Trophoblast cell (in vitro differentiated cells and primary cell): Measurements from ENCODE around the gene SEMA5A.

ENCODE experiments used
- DNase-seq, 2 donors: peaks; one replicate each; pipeline ENCODE4 v3.0.0-alpha.2; 2016
- H2AFZ ChIP-seq: 2 replicates; pipeline ENCODE4 v1.6.1; 2013; ENCODE audit warnings: low read length, moderate library complexity, mild to moderate bottlenecking; ENCODE audit not compliant: insufficient read depth, poor library complexity
- H2AK5ac ChIP-seq: 2 replicates; pipeline ENCODE4 v1.6.1; 2013; ENCODE audit warnings: mild to moderate bottlenecking, low read length
- H2BK120ac ChIP-seq: 2 replicates; pipeline ENCODE4 v1.6.1; 2013; ENCODE audit warnings: low read length, mild to moderate bottlenecking, moderate library complexity; ENCODE audit not compliant: insufficient read depth, poor library complexity
- H2BK12ac ChIP-seq: 2 replicates; pipeline ENCODE4 v1.6.1; 2013; ENCODE audit warnings: mild to moderate bottlenecking, low read length, moderate library complexity
- H2BK5ac ChIP-seq: 2 replicates; pipeline ENCODE4 v1.6.1; 2013; ENCODE audit warnings: low read length, low read depth, moderate library complexity, mild to moderate bottlenecking; ENCODE audit not compliant: poor library complexity
- H3K14ac ChIP-seq: 2 replicates; pipeline ENCODE4 v1.6.1; 2013; ENCODE audit warnings: mild to moderate bottlenecking, low read length
- H3K18ac ChIP-seq: 2 replicates; pipeline ENCODE4 v1.6.1; 2013; ENCODE audit warnings: mild to moderate bottlenecking, low read length
- H3K23ac ChIP-seq: 2 replicates; pipeline ENCODE4 v1.6.1; 2013; ENCODE audit warnings: low read length
- H3K27ac ChIP-seq: 2 replicates; pipeline ENCODE4 v1.5.1; 2013; ENCODE audit warnings: low read depth, mild to moderate bottlenecking, inconsistent platforms, low read length, moderate library complexity
- H3K27me3 ChIP-seq: 2 replicates; pipeline ENCODE4 v1.6.1; 2013; ENCODE audit warnings: inconsistent platforms, mild to moderate bottlenecking, low read length, moderate library complexity; ENCODE audit not compliant: insufficient read depth
- H3K36me3 ChIP-seq, 2 experiments: 1 replicate in 1 of 2; 2 replicates in 1 of 2; pipeline ENCODE4 v1.6.1; 2013; ENCODE audit warnings: low read length in 2 of 2, mild to moderate bottlenecking in 2 of 2, moderate library complexity in 1 of 2; ENCODE audit not compliant: insufficient read depth in 2 of 2, control insufficient read depth in 1 of 2
- H3K4ac ChIP-seq: 2 replicates; pipeline ENCODE4 v1.6.1; 2013; ENCODE audit warnings: low read depth, mild to moderate bottlenecking, low read length, moderate library complexity
- H3K4me1 ChIP-seq, 2 experiments: 1 replicate in 1 of 2; 2 replicates in 1 of 2; pipeline ENCODE4 v1.6.1; 2013; ENCODE audit warnings: low read length in 2 of 2, mild to moderate bottlenecking in 2 of 2, moderate library complexity in 1 of 2; ENCODE audit not compliant: insufficient read depth in 2 of 2, control insufficient read depth in 1 of 2
- H3K4me2 ChIP-seq: 2 replicates; pipeline ENCODE4 v1.6.1; 2013; ENCODE audit warnings: inconsistent platforms, mild to moderate bottlenecking, low read length, moderate library complexity
- H3K4me3 ChIP-seq: 2 replicates; pipeline ENCODE4 v1.5.1; 2013; ENCODE audit warnings: mild to moderate bottlenecking, low read depth, low read length, inconsistent platforms
- H3K79me1 ChIP-seq: one replicate; pipeline ENCODE4 v1.6.1; 2013; ENCODE audit warnings: low read length
- H3K79me2 ChIP-seq: 2 replicates; pipeline ENCODE4 v1.6.1; 2013; ENCODE audit warnings: low read length, mild to moderate bottlenecking; ENCODE audit not compliant: control insufficient read depth, insufficient read depth, poor library complexity
- H3K9ac ChIP-seq: 2 replicates; pipeline ENCODE4 v1.6.1; 2013; ENCODE audit warnings: mild to moderate bottlenecking, low read length
- H3K9me3 ChIP-seq: 2 replicates; pipeline ENCODE4 v1.6.1; 2013; ENCODE audit warnings: low read depth, mild to moderate bottlenecking, control low read depth, inconsistent platforms, low read length; ENCODE audit not compliant: insufficient read depth
- H4K12ac ChIP-seq: 2 replicates; pipeline ENCODE4 v1.6.1; 2013; ENCODE audit warnings: low read depth, mild to moderate bottlenecking, low read length, moderate library complexity
- H4K8ac ChIP-seq: 2 replicates; pipeline ENCODE4 v1.6.1; 2013; ENCODE audit warnings: low read depth, mild to moderate bottlenecking, low read length, moderate library complexity
- H4K91ac ChIP-seq: one replicate; pipeline ENCODE4 v1.6.1; 2013; ENCODE audit warnings: low read depth, mild to moderate bottlenecking, low read length, moderate library complexity
- WGBS: extraction: QIAGEN DNeasy Blood & Tissue Kit; methylation state at CpG from one replicate; pipeline ENCODE4 v1.1.7; 2013; ENCODE audit warnings: missing lambda C conversion rate; ENCODE audit not compliant: insufficient read length, insufficient coverage; ENCODE audit errors: extremely low coverage; 5-methylcytosine and 5-hydroxymethylcytosine counted together

The SEMA5A gene

DNA sequence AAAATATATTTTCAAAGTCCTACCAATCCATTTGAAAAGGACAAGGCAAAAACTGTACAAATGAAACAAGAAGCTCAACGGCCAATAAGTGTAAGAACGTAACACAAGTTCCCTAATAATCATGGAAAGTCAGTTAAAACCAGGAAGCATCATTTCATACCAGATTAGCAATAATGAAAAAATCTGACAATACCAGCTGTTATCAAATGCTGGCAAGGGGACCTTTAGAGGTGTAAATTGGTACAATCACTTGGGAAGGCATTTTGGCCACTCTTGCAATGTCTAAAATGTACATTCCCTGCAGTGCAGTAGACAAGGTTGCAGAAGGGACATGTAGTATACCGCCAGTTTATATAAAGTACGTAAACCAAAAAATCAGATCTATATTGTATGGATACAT is 10.1 kb upstream of the SEMA5A start:
- no peak overlapping the region for H3K4me3 ChIP-seq
- H3K18ac ChIP-seq, result no peak overlapping the region
- no peaks in the 10 kb centered on the region for H3K79me2 ChIP-seq
- H3K4me2 ChIP-seq, result no peak overlapping the region
- peaks cover 2% of the 10 kb centered on the region for H3K79me1 ChIP-seq
- no peak overlapping the region for H3K27ac ChIP-seq
- no peak overlapping the region for H2BK120ac ChIP-seq
- H4K91ac ChIP-seq, result no peak overlapping the region
- H3K27me3 ChIP-seq, result no peaks in the 10 kb centered on the region
- H3K23ac ChIP-seq, result no peak overlapping the region
- H3K36me3 ChIP-seq, result peaks cover 7 to 9% of the 10 kb centered on the region in 2 experiments
- H3K4me1 ChIP-seq, result peaks cover 2 to 4% of the 10 kb centered on the region in 2 experiments
- H2AK5ac ChIP-seq, result no peak overlapping the region
- no peak overlapping the region for H2BK5ac ChIP-seq
- H2AFZ ChIP-seq, result no peak overlapping the region
- no peak overlapping the region for H4K8ac ChIP-seq
- H3K4ac ChIP-seq, result no peak overlapping the region
- H2BK12ac ChIP-seq, result no peak overlapping the region
- no peak overlapping the region for H3K9ac ChIP-seq
- no CpG with 5 or more reads among the region's 4 CpGs for WGBS
- H3K14ac ChIP-seq, result no peak overlapping the region
- H3K9me3 ChIP-seq, result no peaks in the 10 kb centered on the region
- DNase-seq, result peak; percentile 51 to 88
- H4K12ac ChIP-seq, result no peak overlapping the region

DNA sequence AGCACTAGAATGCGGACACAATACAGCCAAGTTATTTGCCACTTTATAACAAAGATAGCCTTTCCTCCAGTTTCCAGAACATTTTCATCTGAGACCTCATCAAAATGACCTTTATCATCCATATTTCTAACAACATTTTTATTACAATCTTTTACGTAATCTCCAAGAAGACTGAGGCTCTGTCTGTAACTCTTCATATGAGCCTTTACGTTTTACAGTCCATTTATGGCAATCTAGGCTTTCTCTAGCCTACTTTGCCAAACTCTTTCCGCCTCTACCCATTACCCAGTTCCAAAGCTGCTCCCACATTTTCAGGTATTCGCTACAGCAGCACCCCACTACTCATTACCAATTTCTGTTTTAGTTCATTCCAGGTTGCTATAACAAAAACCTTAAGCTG is 8.2 kb upstream of the SEMA5A start:
- Histone ChIP-seq H4K91ac (no peak overlapping the region), H3K14ac (no peak overlapping the region), H3K9me3 (no peaks in the 10 kb centered on the region), H4K12ac (no peak overlapping the region), H2BK12ac (no peak overlapping the region), H2AK5ac (no peak overlapping the region), H4K8ac (no peak overlapping the region), H3K4me2 (no peak overlapping the region), H3K27me3 (no peaks in the 10 kb centered on the region), H2AFZ (no peak overlapping the region), H3K23ac (no peak overlapping the region), H3K27ac (no peak overlapping the region), H3K4ac (no peak overlapping the region), H3K36me3 (peaks cover 13 to 21% of the 10 kb centered on the region in 2 experiments), H2BK120ac (no peak overlapping the region), H3K9ac (no peak overlapping the region), H3K79me1 (peaks cover 2% of the 10 kb centered on the region), H3K4me1 (peaks cover 1 to 2% of the 10 kb centered on the region in 2 experiments), H3K18ac (no peak overlapping the region), H2BK5ac (no peak overlapping the region), H3K4me3 (no peak overlapping the region), H3K79me2 (no peaks in the 10 kb centered on the region)
- peak; percentile 21 to 85 for DNase-seq
- 100% methylated on average over 1 of the region's 5 CpGs for WGBS

DNA sequence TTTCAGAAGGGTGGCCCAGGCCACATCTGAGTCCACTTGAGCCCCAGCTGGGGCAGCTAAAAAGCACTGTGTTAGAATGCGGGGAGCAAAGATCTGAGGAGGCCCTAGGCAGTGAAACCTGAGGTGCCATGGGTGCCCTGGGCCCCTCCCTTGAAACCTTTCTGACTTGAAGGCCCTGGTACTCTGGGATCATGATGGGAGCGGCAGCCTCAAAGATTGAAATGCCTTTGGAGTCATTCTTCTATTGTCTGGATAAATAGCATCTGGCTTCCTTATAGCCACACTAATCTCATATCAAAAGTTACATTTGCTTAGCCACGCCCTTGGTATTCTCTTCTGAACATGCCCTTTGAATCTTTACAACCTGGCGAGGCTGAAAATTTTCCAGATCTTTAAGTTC is 7.7 kb upstream of the SEMA5A start:
- Histone ChIP-seq H3K79me1 (peaks cover 2% of the 10 kb centered on the region), H2AK5ac (no peak overlapping the region), H3K9me3 (no peaks in the 10 kb centered on the region), H4K8ac (no peak overlapping the region), H3K9ac (no peak overlapping the region), H3K18ac (no peak overlapping the region), H4K12ac (no peak overlapping the region), H4K91ac (no peak overlapping the region), H3K27ac (no peak overlapping the region), H3K4me2 (no peak overlapping the region), H2AFZ (no peak overlapping the region), H3K36me3 (peaks cover 13 to 24% of the 10 kb centered on the region in 2 experiments), H2BK120ac (no peak overlapping the region), H3K79me2 (no peaks in the 10 kb centered on the region), H3K4me1 (peaks cover 1 to 2% of the 10 kb centered on the region in 2 experiments), H3K4ac (no peak overlapping the region), H2BK12ac (no peak overlapping the region), H3K4me3 (no peak overlapping the region), H3K14ac (no peak overlapping the region), H3K23ac (no peak overlapping the region), H2BK5ac (no peak overlapping the region), H3K27me3 (no peaks in the 10 kb centered on the region)
- DNase-seq, result peak in 1 of 2 donors; percentile 18
- WGBS, result no CpG with 5 or more reads among the region's 4 CpGs

DNA sequence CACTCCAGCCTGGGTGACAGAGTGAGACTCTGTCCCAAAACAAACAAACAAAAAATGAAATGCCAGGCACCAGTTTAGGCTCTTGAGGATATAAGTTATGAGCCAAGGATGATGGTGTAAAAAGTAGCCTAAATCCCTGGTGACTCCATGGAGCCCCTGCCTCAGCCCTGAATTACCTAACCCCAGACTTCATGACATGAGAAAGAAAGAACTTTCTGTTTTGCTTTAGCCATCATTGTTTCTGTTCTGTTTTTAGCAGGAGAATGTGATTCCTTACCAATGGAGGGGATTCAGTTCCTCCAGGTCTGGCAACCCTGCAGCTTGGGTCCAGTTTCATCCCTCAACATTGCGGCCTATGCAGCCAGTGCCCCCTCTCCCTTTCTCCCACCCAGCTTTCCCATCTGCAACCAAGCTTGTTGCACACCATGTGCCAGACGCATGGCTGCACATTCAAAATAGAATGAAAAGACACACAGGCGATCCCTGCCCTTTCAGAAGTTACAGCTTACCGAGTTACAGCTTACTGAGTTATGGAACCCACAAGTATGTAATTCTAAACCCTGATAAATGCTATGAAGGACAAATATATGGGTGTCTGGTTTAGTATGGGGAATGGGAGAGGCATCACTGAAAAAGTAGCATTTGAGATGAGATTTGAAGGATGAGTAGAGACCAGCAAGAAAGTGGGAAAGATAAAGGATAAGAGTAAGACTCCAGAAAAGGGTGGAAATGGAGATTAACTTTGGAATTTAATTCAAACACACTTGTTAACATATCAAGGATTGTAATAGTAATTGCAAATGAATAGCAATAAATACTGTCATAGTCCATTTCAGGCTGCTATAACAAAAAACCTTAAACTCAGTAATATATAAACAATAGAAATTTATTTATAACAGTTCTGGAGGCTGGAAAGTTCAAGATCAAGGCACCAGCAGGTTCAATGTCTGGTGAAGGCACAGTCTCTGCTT is 6.0 kb upstream of the SEMA5A start:
- Histone ChIP-seq H2BK12ac (no peak overlapping the region), H3K36me3 (peaks cover 13 to 24% of the 10 kb centered on the region in 2 experiments), H3K27ac (no peak overlapping the region), H3K79me2 (peaks cover 8% of the 10 kb centered on the region), H3K23ac (no peak overlapping the region), H3K79me1 (peaks cover 4% of the 10 kb centered on the region), H3K18ac (no peak overlapping the region), H2BK120ac (no peak overlapping the region), H3K9me3 (no peaks in the 10 kb centered on the region), H4K8ac (no peak overlapping the region), H3K4me3 (no peak overlapping the region), H3K4me2 (no peak overlapping the region), H2BK5ac (no peak overlapping the region), H3K27me3 (no peaks in the 10 kb centered on the region), H4K12ac (no peak overlapping the region), H4K91ac (no peak overlapping the region), H2AK5ac (no peak overlapping the region), H3K9ac (no peak overlapping the region), H3K4ac (no peak overlapping the region), H3K4me1 (no peaks in the 10 kb centered on the region), H3K14ac (no peak overlapping the region), H2AFZ (no peak overlapping the region)
- no CpG with 5 or more reads among the region's 4 CpGs for WGBS
- no peak for DNase-seq
